OCI-LY3 (cell line): Measurements from ENCODE around the gene MED6.

ENCODE experiments used
- H2AFZ ChIP-seq: fragments of 200-600, 300-600 bp; shearing (Covaris generic); 2 replicates; pipeline ENCODE4 v1.6.0; 2014; ENCODE audit warnings: antibody characterized with exemption, low read depth, low read length
- H3K27ac ChIP-seq: fragments of 200-600, 300-600 bp; sonication (generic); 2 replicates; pipeline ENCODE4 v1.5.1; 2014; ENCODE audit warnings: mild to moderate bottlenecking, low read length, moderate library complexity, mixed read lengths
- H3K27me3 ChIP-seq: fragments of 200-600, 300-600 bp; sonication (generic); 2 replicates; pipeline ENCODE4 v1.6.1; 2014; ENCODE audit warnings: low read depth, low read length, mixed read lengths
- H3K36me3 ChIP-seq: fragments of 200-600, 300-600 bp; sonication (generic); replicated peaks from 2 replicates; pipeline ENCODE3; 2014; ENCODE audit warnings: low read depth, low read length, mixed read lengths
- H3K4me1 ChIP-seq: fragments of 300-600, 200-600 bp; sonication (generic); 2 replicates; pipeline ENCODE4 v1.6.1; 2014; ENCODE audit warnings: low read length, mixed read lengths
- H3K4me2 ChIP-seq: fragments of 200-600, 300-600 bp; sonication (generic); 2 replicates; pipeline ENCODE4 v1.6.1; 2014; ENCODE audit warnings: low read length, mixed read lengths
- H3K4me3 ChIP-seq: fragments of 300-600, 200-600 bp; sonication (generic); 2 replicates; pipeline ENCODE4 v1.5.1; 2014; ENCODE audit warnings: antibody characterized with exemption, mild to moderate bottlenecking, low read length, moderate library complexity
- H3K79me2 ChIP-seq: fragments of 300-600, 200-600 bp; shearing (Covaris generic); 2 replicates; pipeline ENCODE4 v1.6.1; 2014; ENCODE audit warnings: mild to moderate bottlenecking, low read length, mixed read lengths
- H3K9ac ChIP-seq: fragments of 300-600, 200-600 bp; shearing (Covaris generic); 2 replicates; pipeline ENCODE4 v1.6.0; 2014; ENCODE audit warnings: mild to moderate bottlenecking, low read length, moderate library complexity
- H3K9me3 ChIP-seq: fragments of 200-600, 300-600 bp; shearing (Covaris generic); 2 replicates; pipeline ENCODE4 v1.6.1; 2014; ENCODE audit warnings: low read length, mixed read lengths; ENCODE audit not compliant: insufficient read depth
- H4K20me1 ChIP-seq: fragments of 200-600, 300-600 bp; sonication (generic); 2 replicates; pipeline ENCODE4 v1.6.1; 2016; ENCODE audit warnings: low read length, mixed read lengths; ENCODE audit not compliant: insufficient read depth
- EZH2phosphoT487 ChIP-seq: fragments of 200-600 bp; shearing (Covaris generic); IDR thresholded peaks from 2 replicates; pipeline ENCODE4 v1.6.1; 2018; ENCODE audit warnings: antibody characterized with exemption, mixed run types, low read depth
- TF ChIP-seq, protein P1 (sequence below): fragments of 200-600, 300-600 bp; sonication (generic); IDR thresholded peaks from 2 replicates; pipeline ENCODE4 v1.5.1; 2014; ENCODE audit warnings: antibody characterized with exemption, low read length, low read depth

Gene MED6

DNA sequence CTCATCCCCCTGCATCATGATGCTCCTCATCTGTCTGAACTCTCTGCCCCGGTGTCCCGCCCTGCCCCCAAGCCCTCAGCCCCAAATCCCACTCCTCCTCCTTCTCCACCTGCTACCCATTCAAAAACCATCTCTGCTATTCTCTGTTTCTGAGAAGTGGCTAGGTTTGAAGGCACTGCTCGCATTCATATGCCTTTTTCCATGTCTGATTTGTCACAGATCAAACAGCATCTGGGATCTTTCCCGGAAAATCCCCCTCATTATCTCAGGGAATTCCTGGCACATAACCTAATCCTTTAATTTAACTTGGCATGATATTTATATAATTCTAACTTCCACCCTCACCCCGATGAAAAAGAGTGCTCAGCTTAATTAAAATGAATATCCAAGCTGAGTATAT, 62.4 kb downstream of the MED6 start:
- H2AFZ ChIP-seq, result no peak overlapping the region
- H3K36me3 ChIP-seq, result no peaks in the 10 kb centered on the region
- 0 out of 2 replicates have a peak, but pooled peaks cover 3% of the 10 kb centered on the region for H3K4me1 ChIP-seq
- no peaks in the 10 kb centered on the region for H3K9me3 ChIP-seq
- no peaks in the 10 kb centered on the region for H4K20me1 ChIP-seq
- TF ChIP-seq, protein P1, sequence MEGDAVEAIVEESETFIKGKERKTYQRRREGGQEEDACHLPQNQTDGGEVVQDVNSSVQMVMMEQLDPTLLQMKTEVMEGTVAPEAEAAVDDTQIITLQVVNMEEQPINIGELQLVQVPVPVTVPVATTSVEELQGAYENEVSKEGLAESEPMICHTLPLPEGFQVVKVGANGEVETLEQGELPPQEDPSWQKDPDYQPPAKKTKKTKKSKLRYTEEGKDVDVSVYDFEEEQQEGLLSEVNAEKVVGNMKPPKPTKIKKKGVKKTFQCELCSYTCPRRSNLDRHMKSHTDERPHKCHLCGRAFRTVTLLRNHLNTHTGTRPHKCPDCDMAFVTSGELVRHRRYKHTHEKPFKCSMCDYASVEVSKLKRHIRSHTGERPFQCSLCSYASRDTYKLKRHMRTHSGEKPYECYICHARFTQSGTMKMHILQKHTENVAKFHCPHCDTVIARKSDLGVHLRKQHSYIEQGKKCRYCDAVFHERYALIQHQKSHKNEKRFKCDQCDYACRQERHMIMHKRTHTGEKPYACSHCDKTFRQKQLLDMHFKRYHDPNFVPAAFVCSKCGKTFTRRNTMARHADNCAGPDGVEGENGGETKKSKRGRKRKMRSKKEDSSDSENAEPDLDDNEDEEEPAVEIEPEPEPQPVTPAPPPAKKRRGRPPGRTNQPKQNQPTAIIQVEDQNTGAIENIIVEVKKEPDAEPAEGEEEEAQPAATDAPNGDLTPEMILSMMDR, result no peak
- no peak overlapping the region for H3K9ac ChIP-seq
- H3K79me2 ChIP-seq, result no peaks in the 10 kb centered on the region
- H3K27ac ChIP-seq, result no peak overlapping the region
- no peak overlapping the region for H3K4me3 ChIP-seq
- H3K27me3 ChIP-seq, result no peaks in the 10 kb centered on the region
- no peak overlapping the region for H3K4me2 ChIP-seq

DNA sequence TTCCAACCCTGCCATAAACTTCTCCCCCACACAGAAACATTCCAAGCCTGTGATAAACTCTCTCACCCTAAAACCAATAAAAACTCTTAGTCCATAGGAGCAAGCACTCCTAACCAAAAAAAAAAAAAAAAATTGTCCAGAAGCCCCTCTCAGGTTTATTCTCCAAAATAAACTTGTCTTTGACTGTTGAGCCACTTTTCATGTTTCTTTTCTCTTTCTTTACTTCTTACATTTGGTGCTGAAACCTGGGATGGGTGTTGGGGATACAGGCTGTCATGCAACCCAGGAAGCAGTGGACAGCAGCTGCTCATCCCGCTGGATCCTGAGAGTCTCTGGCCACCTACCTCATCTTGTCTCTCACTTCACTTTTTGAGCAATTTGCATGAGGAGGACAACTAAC, 63.6 kb downstream of the MED6 start:
- H3K9ac ChIP-seq, result no peak overlapping the region
- no peak for TF ChIP-seq EZH2phosphoT487
- TF ChIP-seq, protein P1, result no peak
- H2AFZ ChIP-seq, result no peak overlapping the region
- H4K20me1 ChIP-seq, result no peaks in the 10 kb centered on the region
- H3K79me2 ChIP-seq, result no peaks in the 10 kb centered on the region
- H3K4me2 ChIP-seq, result no peak overlapping the region
- H3K4me3 ChIP-seq, result no peak overlapping the region
- H3K27ac ChIP-seq, result no peak overlapping the region
- H3K4me1 ChIP-seq, result 0 out of 2 replicates have a peak, but pooled peaks cover 3% of the 10 kb centered on the region
- no peaks in the 10 kb centered on the region for H3K27me3 ChIP-seq
- H3K36me3 ChIP-seq, result peaks cover 8% of the 10 kb centered on the region
- no peaks in the 10 kb centered on the region for H3K9me3 ChIP-seq

DNA sequence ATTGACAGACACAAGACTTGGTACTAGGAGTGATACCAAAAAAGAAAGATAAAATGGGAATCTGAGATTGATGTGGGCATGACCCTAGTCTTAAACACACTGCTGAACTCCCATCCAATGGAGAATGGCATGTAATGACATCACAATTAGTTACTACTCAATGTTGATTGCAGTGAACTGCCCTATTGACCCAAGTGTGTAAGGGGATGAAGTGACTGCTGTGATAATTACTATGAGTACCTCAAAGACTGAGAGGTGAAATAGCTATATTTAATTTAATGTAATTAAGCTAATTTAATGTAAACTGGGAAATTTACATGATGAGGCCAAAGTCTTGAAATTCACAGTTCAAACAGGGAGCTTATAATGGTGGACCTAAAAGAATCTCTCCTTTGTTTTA, 65.6 kb downstream of the MED6 start, which contains the start of gene ADAM20:
ADAM20 (minus strand) TSS at position 101 of the 400 bp plus-strand sequence. CDS start 10,247 bp downstream, outside the sequence.
- Histone ChIP-seq H3K79me2 (no peaks in the 10 kb centered on the region), H4K20me1 (no peaks in the 10 kb centered on the region), H3K27me3 (no peaks in the 10 kb centered on the region), H3K36me3 (peaks cover 8% of the 10 kb centered on the region), H3K9me3 (no peaks in the 10 kb centered on the region), H3K4me3 (no peak within 1 kb of the TSS), H3K4me1 (0 out of 2 replicates have a peak, but pooled peaks cover 3% of the 10 kb centered on the region), H3K27ac (no peak within 1 kb of the TSS), H3K9ac (no peak within 1 kb of the TSS), H3K4me2 (no peak within 1 kb of the TSS), H2AFZ (no peak within 1 kb of the TSS)
- TF ChIP-seq EZH2phosphoT487, result no peak
- TF ChIP-seq, protein P1, result no peak
